OCI-LY7 (cell line): ENCODE results near the gene NKG7.

ENCODE experiments used
- CTCF ChIP-seq: fragments of 200-600 bp; sonication (generic); conservative IDR thresholded peaks from 2 replicates; pipeline ENCODE4 v1.5.1; 2014; ENCODE audit warnings: mild to moderate bottlenecking, antibody characterized with exemption, low read length, moderate library complexity, mixed read lengths
- EZH2phosphoT487 ChIP-seq: fragments of 200-600 bp; sonication (generic); IDR thresholded peaks from 2 replicates; pipeline ENCODE4 v1.6.1; 2018; ENCODE audit warnings: low read depth, borderline replicate concordance, mild to moderate bottlenecking, mixed run types, antibody characterized with exemption, low read length, moderate library complexity, mixed read lengths

GRCh38 chr19:51367565-51368365, 4.7 kb downstream of the NKG7 start:
- TF ChIP-seq CTCF: no peak
- TF ChIP-seq EZH2phosphoT487: no peak
